ENCODE data around the gene CAMKMT.

The CAMKMT gene

GRCh38 chr2:44688456-44689124 is 326.8 kb downstream of the CAMKMT start:
- no peaks in the 10 kb centered on the region for H3K27me3 ChIP-seq (ENCODE audit: insufficient read depth, low read length)
- no peak overlapping the region for H3K4me2 ChIP-seq (ENCODE audit: low read length)

GRCh38 chr2:44689516-44689915 is 327.8 kb downstream of the CAMKMT start:
- Histone ChIP-seq H3K9ac (ENCODE audit: low read length) (no peak overlapping the region), H2AFZ (ENCODE audit: low read length) (no peak overlapping the region), H3K36me3 (ENCODE audit: insufficient read depth, low read length) (no peaks in the 10 kb centered on the region), H3K4me1 (ENCODE audit: insufficient read depth, low read length, severe bottlenecking) (no peaks in the 10 kb centered on the region), H3F3A (ENCODE audit: insufficient read depth, low read length) (no peaks in the 10 kb centered on the region), H3K9me2 (ENCODE audit: low read depth, low read length) (no peaks in the 10 kb centered on the region), H3K27me3 (ENCODE audit: insufficient read depth, low read length) (no peaks in the 10 kb centered on the region), H3K79me2 (ENCODE audit: insufficient read depth, low read length) (no peaks in the 10 kb centered on the region), H3K4me3 (ENCODE audit: low read depth, low read length, poor library complexity, severe bottlenecking) (no peak overlapping the region), H3K4me2 (ENCODE audit: low read length) (no peak overlapping the region), H4K20me1 (ENCODE audit: insufficient read depth, low read length) (no peaks in the 10 kb centered on the region), H3K9me3 (ENCODE audit: low read length) (no peaks in the 10 kb centered on the region), H3K27ac (ENCODE audit: low read depth, low read length, poor library complexity, severe bottlenecking) (no peak overlapping the region)
- TF ChIP-seq EZH2 (IDR thresholded peaks at IDR 0.05; ENCODE audit: borderline replicate concordance, low read length) (no peak), CTCF (IDR thresholded peaks at IDR 0.05; ENCODE audit: low read length) (no peak)

More at GRCh38 chr2:44688456-44689124, 326.8 kb downstream of the CAMKMT start:
- no peaks in the 10 kb centered on the region for H3K9me2 ChIP-seq (ENCODE audit: low read depth, low read length)
- H3K4me3 ChIP-seq (ENCODE audit: low read depth, low read length, poor library complexity, severe bottlenecking) = no peak overlapping the region
- H3F3A ChIP-seq (ENCODE audit: insufficient read depth, low read length) = no peaks in the 10 kb centered on the region
- H3K36me3 ChIP-seq (ENCODE audit: insufficient read depth, low read length) = no peaks in the 10 kb centered on the region
- H3K4me1 ChIP-seq (ENCODE audit: insufficient read depth, low read length, severe bottlenecking) = no peaks in the 10 kb centered on the region
- no peaks in the 10 kb centered on the region for H3K79me2 ChIP-seq (ENCODE audit: insufficient read depth, low read length)
- H4K20me1 ChIP-seq (ENCODE audit: insufficient read depth, low read length) = no peaks in the 10 kb centered on the region
- TF ChIP-seq CTCF (IDR thresholded peaks at IDR 0.05; ENCODE audit: low read length) = no peak
- H2AFZ ChIP-seq (ENCODE audit: low read length) = no peak overlapping the region
- H3K9me3 ChIP-seq (ENCODE audit: low read length) = no peaks in the 10 kb centered on the region
- H3K9ac ChIP-seq (ENCODE audit: low read length) = no peak overlapping the region
- H3K27ac ChIP-seq (ENCODE audit: low read depth, low read length, poor library complexity, severe bottlenecking) = no peak overlapping the region

DNA sequence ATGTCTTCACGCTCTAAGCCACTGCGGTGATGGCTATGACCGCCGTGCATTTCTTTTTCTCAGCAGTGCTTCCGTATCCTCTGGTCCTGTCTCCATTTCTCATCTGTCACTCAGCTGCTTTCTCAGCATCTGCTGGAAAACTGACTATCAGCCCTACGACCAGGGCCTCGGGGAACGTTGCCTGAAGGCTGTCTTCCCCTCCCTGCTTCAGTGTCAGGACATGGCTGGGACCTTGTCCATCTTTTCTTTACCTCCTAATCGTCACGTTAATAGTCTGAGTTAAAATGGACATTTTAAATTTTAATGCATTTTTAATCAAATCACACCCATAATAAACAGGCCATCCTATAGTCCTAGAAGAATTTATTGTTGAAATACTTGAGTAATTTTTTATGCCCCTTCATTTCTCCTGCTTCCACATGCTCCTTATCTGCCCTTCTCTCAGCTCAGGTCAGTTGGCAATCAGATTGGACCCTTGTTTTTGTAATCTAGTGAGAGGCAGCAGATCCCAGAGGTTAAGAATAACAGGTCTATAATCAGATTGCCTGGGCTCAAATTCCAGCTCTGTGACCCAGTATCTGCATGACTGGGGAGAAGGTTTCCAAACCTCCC is 329.5 kb downstream of the CAMKMT start:
- H3K9ac ChIP-seq (ENCODE audit: low read length) = no peak overlapping the region
- H3K36me3 ChIP-seq (ENCODE audit: insufficient read depth, low read length) = no peaks in the 10 kb centered on the region
- no peaks in the 10 kb centered on the region for H3F3A ChIP-seq (ENCODE audit: insufficient read depth, low read length)
- no peak overlapping the region for H3K4me3 ChIP-seq (ENCODE audit: low read depth, low read length, poor library complexity, severe bottlenecking)
- no peak overlapping the region for H3K27ac ChIP-seq (ENCODE audit: low read depth, low read length, poor library complexity, severe bottlenecking)
- no peak overlapping the region for H2AFZ ChIP-seq (ENCODE audit: low read length)
- no peaks in the 10 kb centered on the region for H3K4me1 ChIP-seq (ENCODE audit: insufficient read depth, low read length, severe bottlenecking)
- H3K4me2 ChIP-seq (ENCODE audit: low read length) = no peak overlapping the region
- H4K20me1 ChIP-seq (ENCODE audit: insufficient read depth, low read length) = no peaks in the 10 kb centered on the region
- H3K79me2 ChIP-seq (ENCODE audit: insufficient read depth, low read length) = no peaks in the 10 kb centered on the region
- H3K27me3 ChIP-seq (ENCODE audit: insufficient read depth, low read length) = no peaks in the 10 kb centered on the region
- TF ChIP-seq CTCF (IDR thresholded peaks at IDR 0.05; ENCODE audit: low read length) = no peak
- TF ChIP-seq EZH2 (IDR thresholded peaks at IDR 0.05; ENCODE audit: borderline replicate concordance, low read length) = no peak
- H3K9me2 ChIP-seq (ENCODE audit: low read depth, low read length) = no peaks in the 10 kb centered on the region
- H3K9me3 ChIP-seq (ENCODE audit: low read length) = no peaks in the 10 kb centered on the region
